Chondrocyte (in vitro differentiated cells): ENCODE measurements around the gene ZNF407. TPM values are rescaled to one million over a fixed set of nuclear protein-coding genes. Genes with fewer than 3 reads are reported as not detected.

Source experiments
- DNase-seq: peaks from one replicate; pipeline ENCODE4 v3.0.0; 2021; ENCODE audit warnings: mixed read lengths, low spot score
- H3K27ac Mint-ChIP-seq: one replicate; pipeline ENCODE4 v1.8.0; 2021; ENCODE audit warnings: mild to moderate bottlenecking, moderate library complexity, mixed read lengths; ENCODE audit not compliant: unreplicated experiment
- H3K27me3 Mint-ChIP-seq: 2 replicates; pipeline ENCODE4 v1.8.0; 2021; ENCODE audit warnings: low read depth, mixed read lengths
- H3K36me3 Mint-ChIP-seq: 2 replicates; pipeline ENCODE4 v1.8.0; 2021; ENCODE audit warnings: low read depth, mixed read lengths
- H3K4me1 Mint-ChIP-seq: 2 replicates; pipeline ENCODE4 v1.8.0; 2021; ENCODE audit warnings: low read depth, mild to moderate bottlenecking, mixed read lengths
- H3K4me3 Mint-ChIP-seq: one replicate; pipeline ENCODE4 v1.8.0; 2021; ENCODE audit warnings: mild to moderate bottlenecking, moderate library complexity, mixed read lengths; ENCODE audit not compliant: unreplicated experiment
- H3K9me3 Mint-ChIP-seq: 2 replicates; pipeline ENCODE4 v1.8.0; 2021; ENCODE audit warnings: low read depth, mixed read lengths
- CTCF ChIP-seq: fragments of 200-600 bp; sonication (generic); IDR thresholded peaks from 2 replicates; pipeline ENCODE4 v1.5.0; 2021; ENCODE audit warnings: antibody characterized with exemption, mild to moderate bottlenecking, moderate library complexity
- total RNA-seq: library from RNA; stranded (reverse); gene quantifications from 3 replicates; pipeline ENCODE4 v1.2.1, GENCODE V29; 2021

The ZNF407 gene
- total RNA-seq, 1 donor from 2014 or later: 10.4 TPM

GRCh38 chr18:74760026-74760425 lies 162.4 kb downstream of the ZNF407 start:
- no peak overlapping the region for H3K4me3 Mint-ChIP-seq
- H3K9me3 Mint-ChIP-seq: peaks cover 18% of the 10 kb centered on the region
- no peak for TF ChIP-seq CTCF
- no peak overlapping the region for H3K27ac Mint-ChIP-seq
- no peaks in the 10 kb centered on the region for H3K4me1 Mint-ChIP-seq
- DNase-seq: no peak
- H3K36me3 Mint-ChIP-seq: peaks cover 11% of the 10 kb centered on the region
- H3K27me3 Mint-ChIP-seq: no peaks in the 10 kb centered on the region

DNA sequence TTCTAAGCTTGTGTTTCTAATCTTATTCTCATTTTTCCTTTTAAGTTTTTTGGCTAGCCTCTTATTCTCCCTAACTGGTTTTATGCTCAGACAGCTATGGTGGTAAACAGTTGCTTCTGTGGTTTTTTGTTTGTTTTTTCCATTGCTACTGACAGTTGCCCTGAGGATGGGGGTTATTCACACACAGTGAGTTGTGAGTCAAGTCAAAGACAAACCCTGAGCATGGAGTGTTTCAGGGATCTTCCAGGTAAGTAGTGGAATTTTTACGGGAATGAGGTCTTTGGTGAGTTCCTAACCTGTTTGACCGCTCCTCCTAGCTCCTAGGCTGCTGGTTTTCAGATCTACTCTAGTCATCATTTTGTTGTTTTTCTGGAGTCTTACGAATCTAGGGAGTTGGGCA lies 162.8 kb downstream of the ZNF407 start:
- H3K27me3 Mint-ChIP-seq: no peaks in the 10 kb centered on the region
- H3K36me3 Mint-ChIP-seq: peaks cover 11% of the 10 kb centered on the region
- H3K4me3 Mint-ChIP-seq: no peak overlapping the region

GRCh38 chr18:74766251-74766650 lies 168.6 kb downstream of the ZNF407 start:
- H3K27ac Mint-ChIP-seq: no peak overlapping the region

More for the DNA sequence above, 162.8 kb downstream of the ZNF407 start:
- peaks cover 18% of the 10 kb centered on the region for H3K9me3 Mint-ChIP-seq
- H3K27ac Mint-ChIP-seq: no peak overlapping the region
- no peak for TF ChIP-seq CTCF
- no peak for DNase-seq
- no peaks in the 10 kb centered on the region for H3K4me1 Mint-ChIP-seq

GRCh38 chr18:74768096-74768495 lies 170.4 kb downstream of the ZNF407 start:
- Mint-ChIP-seq H3K4me3 (no peak overlapping the region), H3K27ac (no peak overlapping the region), H3K4me1 (no peaks in the 10 kb centered on the region), H3K27me3 (no peaks in the 10 kb centered on the region), H3K9me3 (peaks cover 4% of the 10 kb centered on the region), H3K36me3 (peaks cover 4% of the 10 kb centered on the region)
- TF ChIP-seq CTCF: no peak
- no peak for DNase-seq

More at GRCh38 chr18:74766251-74766650, 168.6 kb downstream of the ZNF407 start:
- Mint-ChIP-seq H3K4me1 (no peaks in the 10 kb centered on the region), H3K9me3 (peaks cover 4% of the 10 kb centered on the region), H3K36me3 (peaks cover 4% of the 10 kb centered on the region), H3K27me3 (no peaks in the 10 kb centered on the region), H3K4me3 (no peak overlapping the region)
- TF ChIP-seq CTCF: no peak
- DNase-seq: no peak

GRCh38 chr18:74773171-74773624 lies 175.5 kb downstream of the ZNF407 start:
- no peak for TF ChIP-seq CTCF
- H3K4me1 Mint-ChIP-seq: peaks cover 10% of the 10 kb centered on the region
- H3K9me3 Mint-ChIP-seq: no peaks in the 10 kb centered on the region
- DNase-seq: no peak
- H3K27ac Mint-ChIP-seq: no peak overlapping the region
- peaks cover 2% of the 10 kb centered on the region for H3K36me3 Mint-ChIP-seq
- H3K27me3 Mint-ChIP-seq: no peaks in the 10 kb centered on the region
- no peak overlapping the region for H3K4me3 Mint-ChIP-seq
